ENCODE data around the gene NABP2.

NABP2 gene

GRCh38 chr12:56224102-56224701 lies at the start of gene NABP2:
Gene NABP2 (plus strand): TSS chr12:56224342. CDS start chr12:56224857, 515 bp downstream.
- DNase-seq (ENCODE audit: low read depth in 2 of 2), result peak; percentile 94 to 97

GRCh38 chr12:56178347-56178746 lies 45.8 kb upstream of the NABP2 start:
- no peak for DNase-seq (ENCODE audit: low read depth in 2 of 2)

- DNase-seq (ENCODE audit: low read depth in 2 of 2), result no peak
Observed at GRCh38 chr12:56186957-56187356, 37.2 kb upstream of the NABP2 start.

GRCh38 chr12:56188131-56188777 lies 35.9 kb upstream of the NABP2 start:
- DNase-seq (ENCODE audit: low read depth in 2 of 2), result no peak

- DNase-seq (ENCODE audit: low read depth in 2 of 2), result no peak
Observed at GRCh38 chr12:56188778-56189098, 35.4 kb upstream of the NABP2 start.

GRCh38 chr12:56189099-56189917 lies 34.8 kb upstream of the NABP2 start, which contains the start of gene SMARCC2:
Gene SMARCC2 (minus strand): TSS chr12:56189483. CDS start chr12:56189461, 22 bp downstream.
- peak; percentile 49 to 66 for DNase-seq (ENCODE audit: low read depth in 2 of 2)

GRCh38 chr12:56189918-56190694 lies 34.0 kb upstream of the NABP2 start:
- peak; percentile 56 to 66 for DNase-seq (ENCODE audit: low read depth in 2 of 2)

- no peak for DNase-seq (ENCODE audit: low read depth in 2 of 2)
Observed at GRCh38 chr12:56190695-56191155, 33.4 kb upstream of the NABP2 start.

GRCh38 chr12:56192582-56192981 lies 31.6 kb upstream of the NABP2 start:
- DNase-seq (ENCODE audit: low read depth in 2 of 2), result no peak

GRCh38 chr12:56193025-56193578 lies 31.0 kb upstream of the NABP2 start:
- DNase-seq (ENCODE audit: low read depth in 2 of 2), result peak; percentile 54 to 62

GRCh38 chr12:56196818-56197550 lies 27.2 kb upstream of the NABP2 start:
- DNase-seq (ENCODE audit: low read depth in 2 of 2), result peak; percentile 82 to 84

GRCh38 chr12:56197921-56198635 lies 26.1 kb upstream of the NABP2 start:
- no peak for DNase-seq (ENCODE audit: low read depth in 2 of 2)

GRCh38 chr12:56198836-56199235 lies 25.3 kb upstream of the NABP2 start:
- no peak for DNase-seq (ENCODE audit: low read depth in 2 of 2)

GRCh38 chr12:56202366-56202765 lies 21.8 kb upstream of the NABP2 start:
- no peak for DNase-seq (ENCODE audit: low read depth in 2 of 2)

- DNase-seq (ENCODE audit: low read depth in 2 of 2), result no peak
Observed at GRCh38 chr12:56202838-56203237, 21.3 kb upstream of the NABP2 start.

- no peak for DNase-seq (ENCODE audit: low read depth in 2 of 2)
Observed at GRCh38 chr12:56204275-56204674, 19.9 kb upstream of the NABP2 start.

GRCh38 chr12:56205445-56205844 lies 18.7 kb upstream of the NABP2 start:
- no peak for DNase-seq (ENCODE audit: low read depth in 2 of 2)

- DNase-seq (ENCODE audit: low read depth in 2 of 2), result no peak
Observed at GRCh38 chr12:56206452-56207166, 17.5 kb upstream of the NABP2 start.

- DNase-seq (ENCODE audit: low read depth in 2 of 2), result no peak
Observed at GRCh38 chr12:56208006-56208405, 16.1 kb upstream of the NABP2 start.

GRCh38 chr12:56212361-56212760 lies 11.8 kb upstream of the NABP2 start:
- no peak for DNase-seq (ENCODE audit: low read depth in 2 of 2)

Data from fibroblast of skin of left biceps (primary cell).